ENCODE data around the gene MAP6D1.

The MAP6D1 gene

DNA sequence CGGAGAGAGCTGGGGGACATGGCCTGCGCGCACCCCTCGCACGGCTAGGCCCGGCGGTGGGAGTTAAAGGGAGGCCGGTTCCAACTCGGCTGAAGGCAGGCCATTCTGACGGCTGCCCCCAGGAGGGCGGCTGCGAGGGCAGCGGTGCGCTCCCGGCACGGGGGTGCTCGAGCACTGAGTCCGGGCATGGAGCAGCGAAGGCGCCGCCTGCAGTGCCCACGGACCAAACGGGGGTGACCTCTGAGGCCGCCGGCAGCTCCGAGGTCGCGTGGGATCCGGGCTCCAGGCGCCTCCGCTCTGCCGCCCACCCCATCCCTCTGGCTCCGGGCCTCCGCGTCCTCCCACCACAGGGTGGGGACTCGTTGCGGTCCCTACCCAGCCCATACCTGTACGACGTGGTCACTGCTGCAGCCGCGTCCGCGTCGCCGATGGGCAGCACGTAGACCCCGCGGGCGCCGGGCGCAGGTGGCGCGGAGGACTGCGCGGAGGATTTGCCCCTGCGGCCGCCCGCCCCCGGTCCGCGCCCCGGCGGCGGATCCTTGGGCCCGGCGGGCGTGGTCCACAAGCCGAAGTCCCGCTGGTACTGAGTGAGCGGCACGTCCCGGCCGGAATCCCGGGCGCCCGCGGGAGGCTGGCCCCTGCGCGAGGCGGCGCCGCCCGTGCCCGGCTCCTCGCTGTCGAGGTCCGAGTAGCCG lies 469 bp downstream of the MAP6D1 start (continued):
- TF ChIP-seq, protein P1, sequence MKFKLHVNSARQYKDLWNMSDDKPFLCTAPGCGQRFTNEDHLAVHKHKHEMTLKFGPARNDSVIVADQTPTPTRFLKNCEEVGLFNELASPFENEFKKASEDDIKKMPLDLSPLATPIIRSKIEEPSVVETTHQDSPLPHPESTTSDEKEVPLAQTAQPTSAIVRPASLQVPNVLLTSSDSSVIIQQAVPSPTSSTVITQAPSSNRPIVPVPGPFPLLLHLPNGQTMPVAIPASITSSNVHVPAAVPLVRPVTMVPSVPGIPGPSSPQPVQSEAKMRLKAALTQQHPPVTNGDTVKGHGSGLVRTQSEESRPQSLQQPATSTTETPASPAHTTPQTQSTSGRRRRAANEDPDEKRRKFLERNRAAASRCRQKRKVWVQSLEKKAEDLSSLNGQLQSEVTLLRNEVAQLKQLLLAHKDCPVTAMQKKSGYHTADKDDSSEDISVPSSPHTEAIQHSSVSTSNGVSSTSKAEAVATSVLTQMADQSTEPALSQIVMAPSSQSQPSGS (tag by site-specific recombination; IDR thresholded peaks at IDR 0.05; ENCODE audit: low read depth): no peak
- 0 out of 2 replicates have a peak, but pooled peaks have one; percentile 38 for TF ChIP-seq ZXDB (tag by site-specific recombination; IDR thresholded peaks at IDR 0.05)

DNA sequence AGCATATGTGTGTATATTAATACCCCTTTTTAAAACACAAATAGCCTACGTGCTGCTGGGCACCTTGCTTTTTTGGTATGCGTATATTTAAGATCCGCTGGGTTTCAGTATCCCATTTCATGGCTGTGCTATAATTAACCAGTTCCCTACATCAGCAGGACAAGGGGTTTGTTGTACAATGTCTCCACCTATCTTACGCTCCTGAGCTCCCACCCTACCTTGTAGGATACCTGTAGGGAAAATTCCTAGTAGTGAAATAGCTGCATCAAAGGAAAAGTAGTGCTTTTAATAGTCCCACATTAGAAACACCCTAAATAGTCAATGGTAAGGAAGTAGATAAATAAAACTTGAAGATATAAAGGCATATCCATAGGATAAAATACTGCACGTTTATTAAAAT lies 1.4 kb downstream of the MAP6D1 start:
- no peak overlapping the region for H3K27ac ChIP-seq (ENCODE audit: extremely low read depth, low read depth, low read length)
- no peaks in the 10 kb centered on the region for H3K9me3 ChIP-seq (ENCODE audit: control insufficient read depth, insufficient read depth, low read depth, low read length)
- TF ChIP-seq ZNF571 (tag by site-specific recombination; IDR thresholded peaks at IDR 0.05) (no peak), ZNF654 (tag by site-specific recombination; IDR thresholded peaks at IDR 0.05; ENCODE audit: low read depth) (peak; percentile 28; the same call in 1 of the 2 replicates), SP7 (tag by site-specific recombination; IDR thresholded peaks at IDR 0.05) (0 out of 2 replicates have a peak, but pooled peaks have one; percentile 18)
- POLR2A ChIA-PET: no interaction called here
- CTCF ChIA-PET: interaction anchor here (0.6 kb wide), 1 partner anchor 92 kb away, joined by 4 read pairs; no protein-coding TSS in a partner anchor
- H3K4me3 ChIP-seq (ENCODE audit: low read depth, low read length): peak overlapping the region; percentile 78
- peaks cover 0 to 22% of the 10 kb centered on the region in 2 experiments; a peak in 2 of 3 replicates for H3K36me3 ChIP-seq (ENCODE audit: control insufficient read depth in 2 of 2, insufficient read depth in 1 of 2, low read length in 2 of 2)
- H3K4me1 ChIP-seq (ENCODE audit: control insufficient read depth, insufficient read depth, low read length): peaks cover 5% of the 10 kb centered on the region

DNA sequence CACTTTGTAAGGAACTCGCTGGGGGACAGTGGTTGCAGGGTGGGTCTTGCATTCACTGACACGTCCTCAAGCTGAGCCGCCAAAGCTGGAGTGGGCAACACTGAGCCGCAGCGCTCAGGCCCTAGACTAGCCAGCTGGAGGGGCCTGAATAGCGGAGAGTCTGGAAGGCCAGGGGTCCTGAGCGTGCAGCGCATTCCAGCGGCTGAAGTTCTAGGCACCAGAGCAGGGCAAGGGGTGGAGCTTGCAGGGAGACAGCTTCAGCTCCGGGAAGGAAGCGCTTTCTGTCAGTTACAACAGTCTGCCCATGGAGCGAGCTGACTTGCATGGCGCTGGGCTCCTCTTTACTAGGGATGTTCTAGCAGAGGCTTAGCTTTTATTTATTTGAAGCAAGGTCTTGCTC lies 2.7 kb downstream of the MAP6D1 start:
- CTCF ChIA-PET: interaction anchor here (0.6 to 0.9 kb wide), 2 partner anchors 353 to 691 kb away, joined by 3 read pairs; no protein-coding TSS in a partner anchor

More for the DNA sequence above, 2.7 kb downstream of the MAP6D1 start:
- H3K27ac ChIP-seq (ENCODE audit: extremely low read depth, low read depth, low read length): no peak overlapping the region
- POLR2A ChIA-PET: no interaction called here
- H3K36me3 ChIP-seq (ENCODE audit: control insufficient read depth in 2 of 2, insufficient read depth in 1 of 2, low read length in 2 of 2): peaks cover 0 to 12% of the 10 kb centered on the region in 2 experiments; a peak in 2 of 3 replicates
- no peak for TF ChIP-seq ZNF792 (tag by site-specific recombination; IDR thresholded peaks at IDR 0.05)
- TF ChIP-seq REPIN1 (tag by site-specific recombination; IDR thresholded peaks at IDR 0.05; ENCODE audit: low read depth): no peak
- TF ChIP-seq, protein P2, sequence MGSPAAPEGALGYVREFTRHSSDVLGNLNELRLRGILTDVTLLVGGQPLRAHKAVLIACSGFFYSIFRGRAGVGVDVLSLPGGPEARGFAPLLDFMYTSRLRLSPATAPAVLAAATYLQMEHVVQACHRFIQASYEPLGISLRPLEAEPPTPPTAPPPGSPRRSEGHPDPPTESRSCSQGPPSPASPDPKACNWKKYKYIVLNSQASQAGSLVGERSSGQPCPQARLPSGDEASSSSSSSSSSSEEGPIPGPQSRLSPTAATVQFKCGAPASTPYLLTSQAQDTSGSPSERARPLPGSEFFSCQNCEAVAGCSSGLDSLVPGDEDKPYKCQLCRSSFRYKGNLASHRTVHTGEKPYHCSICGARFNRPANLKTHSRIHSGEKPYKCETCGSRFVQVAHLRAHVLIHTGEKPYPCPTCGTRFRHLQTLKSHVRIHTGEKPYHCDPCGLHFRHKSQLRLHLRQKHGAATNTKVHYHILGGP (tag by site-specific recombination; IDR thresholded peaks at IDR 0.05): no peak
- TF ChIP-seq, protein P1 (tag by site-specific recombination; IDR thresholded peaks at IDR 0.05; ENCODE audit: low read depth): no peak
- TF ChIP-seq ZNF433 (tag by site-specific recombination; IDR thresholded peaks at IDR 0.05; ENCODE audit: low read depth): no peak
- no peak for TF ChIP-seq ZNF133 (tag by site-specific recombination; IDR thresholded peaks at IDR 0.05)
- TF ChIP-seq ZSCAN16 (tag by site-specific recombination; IDR thresholded peaks at IDR 0.05): no peak
- no peak for TF ChIP-seq KLF16 (tag by site-specific recombination; IDR thresholded peaks at IDR 0.05)
- TF ChIP-seq, protein P3, sequence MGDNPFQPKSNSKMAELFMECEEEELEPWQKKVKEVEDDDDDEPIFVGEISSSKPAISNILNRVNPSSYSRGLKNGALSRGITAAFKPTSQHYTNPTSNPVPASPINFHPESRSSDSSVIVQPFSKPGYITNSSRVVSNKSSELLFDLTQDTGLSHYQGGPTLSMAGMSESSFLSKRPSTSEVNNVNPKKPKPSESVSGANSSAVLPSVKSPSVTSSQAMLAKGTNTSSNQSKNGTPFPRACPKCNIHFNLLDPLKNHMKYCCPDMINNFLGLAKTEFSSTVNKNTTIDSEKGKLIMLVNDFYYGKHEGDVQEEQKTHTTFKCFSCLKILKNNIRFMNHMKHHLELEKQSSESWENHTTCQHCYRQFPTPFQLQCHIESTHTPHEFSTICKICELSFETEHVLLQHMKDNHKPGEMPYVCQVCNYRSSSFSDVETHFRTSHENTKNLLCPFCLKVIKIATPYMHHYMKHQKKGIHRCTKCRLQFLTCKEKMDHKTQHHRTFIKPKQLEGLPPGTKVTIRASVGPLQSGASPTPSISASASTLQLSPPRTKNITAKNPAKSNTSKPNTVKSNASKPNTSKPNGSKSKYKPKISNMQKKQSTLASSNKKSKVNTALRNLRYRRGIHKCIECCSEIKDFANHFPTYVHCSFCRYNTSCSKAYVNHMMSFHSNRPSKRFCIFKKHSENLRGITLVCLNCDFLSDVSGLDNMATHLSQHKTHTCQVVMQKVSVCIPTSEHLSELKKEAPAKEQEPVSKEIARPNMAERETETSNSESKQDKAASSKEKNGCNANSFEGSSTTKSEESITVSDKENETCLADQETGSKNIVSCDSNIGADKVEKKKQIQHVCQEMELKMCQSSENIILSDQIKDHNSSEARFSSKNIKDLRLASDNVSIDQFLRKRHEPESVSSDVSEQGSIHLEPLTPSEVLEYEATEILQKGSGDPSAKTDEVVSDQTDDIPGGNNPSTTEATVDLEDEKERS (tag by site-specific recombination; IDR thresholded peaks at IDR 0.05): no peak
- H3K9me3 ChIP-seq (ENCODE audit: control insufficient read depth, insufficient read depth, low read depth, low read length): no peaks in the 10 kb centered on the region
- H3K4me1 ChIP-seq (ENCODE audit: control insufficient read depth, insufficient read depth, low read length): peaks cover 5% of the 10 kb centered on the region
- no peak overlapping the region for H3K4me3 ChIP-seq (ENCODE audit: low read depth, low read length)

Measured in HEK293 (cell line).